ENCODE data around the gene THPO. TPM values are rescaled to one million over a fixed set of nuclear protein-coding genes. Genes with fewer than 3 reads are reported as not detected.
A peak's percentile ranks its signal among the peaks of the same experiment; 100 is the strongest.

The THPO gene
- 0.35 TPM for total RNA-seq
- long read RNA-seq = 0 reads

GRCh38 chr3:184377882-184378445 lies at the start of gene THPO:
TSS of gene THPO (minus strand) at chr3:184378207. CDS start at chr3:184376259, 1,948 bp downstream.
- ATAC-seq (peak; percentile 5), DNase-seq (ENCODE audit: missing footprints) (no peak)
- intact Hi-C loops (cut with DNase I) = no loop called here

- DNase-seq (ENCODE audit: missing footprints) (no peak), ATAC-seq (no peak)
- intact Hi-C loops (cut with DNase I) = no loop called here
These were observed 48.7 kb upstream of the THPO start for GRCh38 chr3:184426691-184427141.

GRCh38 chr3:184423561-184423960 lies 45.6 kb upstream of the THPO start:
- no peak for DNase-seq (ENCODE audit: missing footprints)
- ATAC-seq = no peak
- intact Hi-C loops (cut with DNase I) = no loop called here

- DNase-seq (ENCODE audit: missing footprints) (no peak), ATAC-seq (no peak)
- intact Hi-C loops (cut with DNase I) = loop anchor here (2.0 to 5.0 kb wide), 2 partner anchors 94 to 123 kb away; no protein-coding TSS in a partner anchor
These were observed 41.2 kb upstream of the THPO start for GRCh38 chr3:184419171-184419570.

GRCh38 chr3:184417619-184418327 lies 39.8 kb upstream of the THPO start:
- ATAC-seq (peak; percentile 82), DNase-seq (ENCODE audit: missing footprints) (peak; percentile 84)
- intact Hi-C loops (cut with DNase I) = loop anchor here (2.0 to 5.0 kb wide), 2 partner anchors 95 to 125 kb away; no protein-coding TSS in a partner anchor

GRCh38 chr3:184415203-184415490 lies 37.1 kb upstream of the THPO start:
- DNase-seq (ENCODE audit: missing footprints) (no peak), ATAC-seq (no peak)
- intact Hi-C loops (cut with DNase I) = loop anchor here (5.0 kb wide), 1 partner anchor 127 kb away; no protein-coding TSS in a partner anchor

GRCh38 chr3:184414418-184415202 lies 36.6 kb upstream of the THPO start:
- intact Hi-C loops (cut with DNase I) = loop anchor here (5.0 kb wide), 1 partner anchor 128 kb away; no protein-coding TSS in a partner anchor
- no peak for ATAC-seq
- no peak for DNase-seq (ENCODE audit: missing footprints)

- intact Hi-C loops (cut with DNase I) = no loop called here
- ATAC-seq (no peak), DNase-seq (ENCODE audit: missing footprints) (no peak)
These were observed 32.0 kb upstream of the THPO start for GRCh38 chr3:184409946-184410500.

- ATAC-seq = no peak
- intact Hi-C loops (cut with DNase I) = no loop called here
- DNase-seq (ENCODE audit: missing footprints) = no peak
These were observed 31.4 kb upstream of the THPO start for GRCh38 chr3:184409331-184409926.

GRCh38 chr3:184405075-184406030 lies 27.3 kb upstream of the THPO start:
- no peak for ATAC-seq
- intact Hi-C loops (cut with DNase I) = no loop called here
- DNase-seq (ENCODE audit: missing footprints) = no peak

GRCh38 chr3:184399410-184399809 lies 21.4 kb upstream of the THPO start:
- ATAC-seq = peak; percentile 82
- DNase-seq (ENCODE audit: missing footprints) = no peak
- intact Hi-C loops (cut with DNase I) = no loop called here

- DNase-seq (ENCODE audit: missing footprints) (no peak), ATAC-seq (no peak)
- intact Hi-C loops (cut with DNase I) = no loop called here
These were observed 17.3 kb upstream of the THPO start for GRCh38 chr3:184395320-184395660.

- intact Hi-C loops (cut with DNase I) = no loop called here
- no peak for ATAC-seq
- no peak for DNase-seq (ENCODE audit: missing footprints)
These were observed 13.3 kb upstream of the THPO start for GRCh38 chr3:184391266-184391665.

- intact Hi-C loops (cut with DNase I) = no loop called here
- no peak for DNase-seq (ENCODE audit: missing footprints)
- ATAC-seq = no peak
These were observed 12.0 kb upstream of the THPO start for GRCh38 chr3:184389935-184390528.

GRCh38 chr3:184389384-184389783 lies 11.4 kb upstream of the THPO start:
- intact Hi-C loops (cut with DNase I) = no loop called here
- ATAC-seq = no peak
- DNase-seq (ENCODE audit: missing footprints) = no peak

GRCh38 chr3:184388936-184389230 lies 10.9 kb upstream of the THPO start:
- ATAC-seq = no peak
- no peak for DNase-seq (ENCODE audit: missing footprints)
- intact Hi-C loops (cut with DNase I) = no loop called here

- intact Hi-C loops (cut with DNase I) = no loop called here
- DNase-seq (ENCODE audit: missing footprints) = no peak
- ATAC-seq = no peak
These were observed 10.3 kb upstream of the THPO start for GRCh38 chr3:184388164-184388935.
